Activated naive CD8-positive, alpha-beta T cell treated with anti-CD3 and anti-CD28 coated beads for 36 hours (primary cell): ENCODE measurements around the gene DYRK4. TPM values are rescaled to one million over a fixed set of nuclear protein-coding genes. Genes with fewer than 3 reads are reported as not detected.

Experiments
- DNase-seq: peaks from one replicate; pipeline ENCODE4 v3.0.0; 2021
- H3K27ac Mint-ChIP-seq: one replicate; pipeline ENCODE4 v1.8.0; 2022; ENCODE audit warnings: mild to moderate bottlenecking, moderate library complexity, mixed read lengths
- H3K27me3 Mint-ChIP-seq: one replicate; pipeline ENCODE4 v1.8.0; 2022; ENCODE audit warnings: mild to moderate bottlenecking, mixed read lengths
- H3K36me3 Mint-ChIP-seq: one replicate; pipeline ENCODE4 v1.8.0; 2021; ENCODE audit warnings: mild to moderate bottlenecking, mixed read lengths
- H3K4me1 Mint-ChIP-seq: one replicate; pipeline ENCODE4 v1.8.0; 2021; ENCODE audit warnings: mixed read lengths
- H3K4me3 Mint-ChIP-seq: one replicate; pipeline ENCODE4 v1.8.0; 2022; ENCODE audit warnings: mild to moderate bottlenecking, moderate library complexity, mixed read lengths
- H3K9me3 Mint-ChIP-seq: one replicate; pipeline ENCODE4 v1.8.0; 2022; ENCODE audit warnings: mixed read lengths
- total RNA-seq, 2 experiments: library from RNA; stranded (reverse); gene quantifications; one replicate each; pipeline ENCODE4 v1.2.3, GENCODE V29; 2021

Gene DYRK4
- total RNA-seq, 2 experiments from 2014 or later: 38.1 to 40.1 TPM

DNA sequence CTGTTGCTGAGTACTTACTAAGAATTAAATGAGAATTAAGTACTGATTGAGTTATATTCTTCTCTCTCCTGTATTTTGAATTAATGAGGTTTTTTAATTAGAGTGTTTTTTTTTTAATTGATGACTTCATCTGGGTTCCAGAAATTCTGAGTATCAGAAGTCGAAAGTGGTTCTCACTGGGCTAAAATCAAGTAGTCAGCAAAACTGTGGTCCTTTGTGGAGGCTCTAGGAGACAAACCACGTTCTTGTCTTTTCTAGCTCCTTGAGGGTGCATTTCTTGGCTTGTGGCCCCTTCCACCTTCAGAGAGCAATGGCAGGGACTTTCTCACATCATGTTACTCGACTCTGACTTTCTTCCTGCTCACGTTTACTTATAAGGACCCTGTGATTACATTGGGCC, 8.1 kb upstream of the DYRK4 start:
- H3K27ac Mint-ChIP-seq: no peak overlapping the region
- H3K9me3 Mint-ChIP-seq: no peaks in the 10 kb centered on the region
- no peak overlapping the region for H3K4me3 Mint-ChIP-seq
- no peak for DNase-seq
- H3K27me3 Mint-ChIP-seq: no peaks in the 10 kb centered on the region
- H3K36me3 Mint-ChIP-seq: peaks cover 17% of the 10 kb centered on the region
- no peaks in the 10 kb centered on the region for H3K4me1 Mint-ChIP-seq

DNA sequence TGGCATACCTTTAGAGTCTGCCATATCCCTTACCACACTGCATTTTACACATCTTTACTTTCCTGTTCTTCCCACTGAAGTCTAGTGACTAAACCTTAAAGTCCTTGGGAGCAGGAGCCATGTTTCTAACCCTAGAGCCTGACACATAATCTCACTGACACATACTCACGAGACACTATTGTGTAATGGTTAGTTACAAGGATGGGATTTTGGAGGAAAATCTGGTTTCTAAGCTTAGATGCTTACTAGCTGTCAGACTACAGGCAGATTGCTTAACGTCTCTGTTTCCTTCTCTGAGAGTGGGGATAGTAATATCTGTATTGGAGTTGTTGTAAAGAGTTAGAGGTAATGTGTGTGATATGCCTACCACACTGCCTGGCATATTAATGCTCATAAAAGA, 6.2 kb upstream of the DYRK4 start:
- no peak overlapping the region for H3K27ac Mint-ChIP-seq
- no peaks in the 10 kb centered on the region for H3K4me1 Mint-ChIP-seq
- H3K4me3 Mint-ChIP-seq: no peak overlapping the region
- no peaks in the 10 kb centered on the region for H3K9me3 Mint-ChIP-seq
- H3K27me3 Mint-ChIP-seq: no peaks in the 10 kb centered on the region
- H3K36me3 Mint-ChIP-seq: peaks cover 9% of the 10 kb centered on the region
- no peak for DNase-seq

DNA sequence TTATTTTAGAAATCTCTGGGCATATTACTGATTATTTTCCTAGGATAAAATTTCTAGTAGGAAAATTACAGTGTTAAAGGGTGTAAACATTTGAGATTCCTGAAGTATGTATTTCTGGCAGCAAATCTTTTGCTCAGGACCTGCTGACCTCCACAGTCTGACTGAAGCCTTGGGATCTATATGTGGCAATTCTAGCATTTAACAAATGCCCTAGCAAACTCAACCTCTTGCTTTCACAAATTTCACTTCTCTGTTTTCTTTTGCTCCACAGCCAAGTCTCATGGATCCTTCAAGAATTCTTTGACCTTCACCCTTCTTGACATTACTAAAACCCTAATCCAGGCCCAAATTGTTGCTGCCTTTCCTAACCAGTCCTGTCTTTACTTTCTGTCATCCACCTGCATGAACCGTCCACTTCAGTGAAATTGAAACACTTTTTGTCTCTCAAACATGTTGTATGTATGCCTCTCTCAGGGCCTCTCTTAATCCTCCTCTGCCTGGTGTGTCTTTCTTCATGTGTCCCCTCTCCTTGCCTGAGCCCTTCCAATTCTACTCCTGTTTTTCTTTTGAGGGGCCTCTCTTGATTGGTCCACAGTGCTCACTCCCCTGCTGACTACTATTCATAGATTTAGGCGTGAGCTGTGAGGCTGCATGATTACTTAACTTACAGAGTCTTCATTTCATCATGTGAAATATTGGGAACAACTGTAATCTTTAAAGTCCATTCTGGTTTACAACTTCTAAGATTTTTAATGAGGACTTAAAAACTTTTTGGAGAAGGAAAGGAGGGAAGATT, 5.1 kb upstream of the DYRK4 start:
- H3K4me3 Mint-ChIP-seq: no peak overlapping the region

DNA sequence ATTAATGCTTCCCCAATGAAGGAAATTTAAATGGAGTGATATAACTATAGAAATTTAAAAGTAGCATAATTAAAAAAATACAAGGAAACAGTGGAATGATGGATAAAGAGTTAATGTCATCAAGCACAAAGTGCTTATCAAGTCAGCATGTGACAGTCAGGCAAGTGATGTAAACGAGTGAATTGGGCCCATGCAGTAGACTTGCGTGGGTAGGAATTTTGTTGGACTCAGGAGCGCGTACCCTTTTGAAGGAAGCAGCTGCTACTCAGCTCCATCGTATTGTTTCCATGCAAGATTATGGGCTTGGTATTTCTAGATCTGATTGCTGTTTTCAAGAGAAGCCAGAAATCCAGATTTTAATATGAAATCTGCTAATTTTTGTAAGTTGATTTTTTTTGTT, 4.4 kb upstream of the DYRK4 start:
- no peaks in the 10 kb centered on the region for H3K4me1 Mint-ChIP-seq

More for the DNA sequence above, 5.1 kb upstream of the DYRK4 start:
- no peak for DNase-seq
- no peaks in the 10 kb centered on the region for H3K4me1 Mint-ChIP-seq
- peaks cover 4% of the 10 kb centered on the region for H3K27me3 Mint-ChIP-seq
- peaks cover 13% of the 10 kb centered on the region for H3K36me3 Mint-ChIP-seq
- no peaks in the 10 kb centered on the region for H3K9me3 Mint-ChIP-seq
- no peak overlapping the region for H3K27ac Mint-ChIP-seq

DNA sequence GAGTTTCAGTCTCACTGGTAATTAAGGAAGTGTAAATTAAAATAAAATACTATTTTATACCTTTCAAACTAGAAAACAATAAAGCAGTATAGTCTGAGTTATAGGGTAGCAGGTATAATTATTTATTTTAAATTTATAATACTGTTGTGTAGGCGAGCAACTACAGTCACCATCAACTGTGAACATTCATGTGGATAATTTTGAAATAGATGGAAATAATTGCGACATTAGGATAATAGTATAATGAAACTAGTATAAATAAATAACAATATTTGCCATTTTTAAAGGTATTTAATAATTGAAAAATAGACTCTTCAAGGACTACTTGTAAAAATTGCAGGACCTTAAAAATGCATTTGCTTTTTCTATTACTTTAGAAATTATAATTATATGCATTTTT, 3.8 kb upstream of the DYRK4 start:
- H3K9me3 Mint-ChIP-seq: no peaks in the 10 kb centered on the region
- no peak overlapping the region for H3K4me3 Mint-ChIP-seq
- no peaks in the 10 kb centered on the region for H3K4me1 Mint-ChIP-seq
- peaks cover 14% of the 10 kb centered on the region for H3K36me3 Mint-ChIP-seq
- peaks cover 16% of the 10 kb centered on the region for H3K27me3 Mint-ChIP-seq
- DNase-seq: no peak
- no peak overlapping the region for H3K27ac Mint-ChIP-seq

More for the DNA sequence above, 4.4 kb upstream of the DYRK4 start:
- no peaks in the 10 kb centered on the region for H3K9me3 Mint-ChIP-seq
- peaks cover 10% of the 10 kb centered on the region for H3K27me3 Mint-ChIP-seq
- H3K27ac Mint-ChIP-seq: no peak overlapping the region
- H3K36me3 Mint-ChIP-seq: peaks cover 13% of the 10 kb centered on the region
- H3K4me3 Mint-ChIP-seq: no peak overlapping the region
- no peak for DNase-seq

DNA sequence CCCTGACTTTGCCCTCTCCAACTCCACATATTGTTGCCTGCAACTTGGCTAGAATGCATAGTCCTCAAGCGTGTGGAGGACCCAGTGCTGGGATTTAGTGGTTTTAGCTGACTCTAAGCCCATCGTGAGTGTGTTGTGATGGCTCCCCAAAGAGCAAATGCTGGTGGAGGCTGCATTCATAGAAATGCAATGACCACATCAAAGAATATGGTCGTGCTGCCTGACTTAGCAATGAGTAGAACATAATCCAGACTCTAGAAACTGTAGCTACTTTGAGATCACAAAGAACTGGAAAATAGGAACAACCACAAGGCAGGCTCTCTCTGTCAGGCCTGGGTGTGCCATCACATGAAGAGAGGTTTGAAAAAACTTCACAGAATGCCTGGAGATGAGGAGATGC, 1.3 kb downstream of the DYRK4 start:
- H3K4me1 Mint-ChIP-seq: peaks cover 2% of the 10 kb centered on the region
- DNase-seq: no peak
- H3K9me3 Mint-ChIP-seq: no peaks in the 10 kb centered on the region
- H3K27ac Mint-ChIP-seq: no peak overlapping the region
- H3K4me3 Mint-ChIP-seq: no peak overlapping the region
- H3K27me3 Mint-ChIP-seq: peaks cover 30% of the 10 kb centered on the region
- H3K36me3 Mint-ChIP-seq: peaks cover 9% of the 10 kb centered on the region

DNA sequence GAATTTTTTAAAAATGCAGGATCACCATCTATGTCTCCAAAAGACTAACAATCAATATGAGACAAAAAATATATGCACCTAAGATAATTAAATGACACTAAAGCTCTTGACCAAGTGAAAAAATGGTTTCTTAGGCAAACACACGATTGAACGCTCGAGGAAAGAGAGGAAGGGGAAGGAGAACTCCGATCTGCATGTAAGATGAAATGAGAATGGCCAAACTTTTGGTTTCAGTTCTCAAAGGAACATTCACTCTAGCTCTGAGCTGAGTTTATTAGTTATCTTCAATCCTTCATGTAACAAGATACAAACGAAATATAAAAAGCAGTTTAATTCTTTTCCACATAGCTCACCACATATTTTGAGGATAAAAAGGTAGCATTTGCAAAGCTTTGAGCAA, 2.8 kb downstream of the DYRK4 start:
- Mint-ChIP-seq H3K4me3 (no peak overlapping the region), H3K27ac (no peak overlapping the region), H3K36me3 (peaks cover 9% of the 10 kb centered on the region), H3K4me1 (peaks cover 2% of the 10 kb centered on the region), H3K9me3 (no peaks in the 10 kb centered on the region), H3K27me3 (peaks cover 30% of the 10 kb centered on the region)
- DNase-seq: no peak

DNA sequence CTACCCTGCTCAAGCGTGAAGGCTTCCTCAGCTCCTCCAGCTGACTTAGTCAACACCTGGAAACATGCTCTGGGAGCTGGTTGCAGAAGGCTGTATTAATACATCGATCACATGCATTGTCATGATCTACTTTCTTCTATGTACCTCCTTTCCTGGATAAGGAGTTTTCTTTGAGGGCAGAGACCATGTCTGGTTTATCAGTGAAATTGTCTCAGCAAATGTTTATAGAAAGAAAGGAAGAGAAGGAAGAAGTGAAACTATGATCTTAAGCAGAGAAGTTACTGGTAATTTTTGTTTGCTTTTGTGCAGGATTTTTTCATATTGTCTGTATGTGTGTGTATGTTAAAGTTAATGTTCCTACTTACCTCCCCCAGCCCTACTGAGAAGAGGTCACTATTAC, 4.5 kb downstream of the DYRK4 start:
- H3K27me3 Mint-ChIP-seq: peaks cover 30% of the 10 kb centered on the region
- H3K36me3 Mint-ChIP-seq: peaks cover 5% of the 10 kb centered on the region
- no peaks in the 10 kb centered on the region for H3K9me3 Mint-ChIP-seq
- no peak for DNase-seq
- H3K4me1 Mint-ChIP-seq: peaks cover 2% of the 10 kb centered on the region
- H3K4me3 Mint-ChIP-seq: no peak overlapping the region
- H3K27ac Mint-ChIP-seq: no peak overlapping the region

DNA sequence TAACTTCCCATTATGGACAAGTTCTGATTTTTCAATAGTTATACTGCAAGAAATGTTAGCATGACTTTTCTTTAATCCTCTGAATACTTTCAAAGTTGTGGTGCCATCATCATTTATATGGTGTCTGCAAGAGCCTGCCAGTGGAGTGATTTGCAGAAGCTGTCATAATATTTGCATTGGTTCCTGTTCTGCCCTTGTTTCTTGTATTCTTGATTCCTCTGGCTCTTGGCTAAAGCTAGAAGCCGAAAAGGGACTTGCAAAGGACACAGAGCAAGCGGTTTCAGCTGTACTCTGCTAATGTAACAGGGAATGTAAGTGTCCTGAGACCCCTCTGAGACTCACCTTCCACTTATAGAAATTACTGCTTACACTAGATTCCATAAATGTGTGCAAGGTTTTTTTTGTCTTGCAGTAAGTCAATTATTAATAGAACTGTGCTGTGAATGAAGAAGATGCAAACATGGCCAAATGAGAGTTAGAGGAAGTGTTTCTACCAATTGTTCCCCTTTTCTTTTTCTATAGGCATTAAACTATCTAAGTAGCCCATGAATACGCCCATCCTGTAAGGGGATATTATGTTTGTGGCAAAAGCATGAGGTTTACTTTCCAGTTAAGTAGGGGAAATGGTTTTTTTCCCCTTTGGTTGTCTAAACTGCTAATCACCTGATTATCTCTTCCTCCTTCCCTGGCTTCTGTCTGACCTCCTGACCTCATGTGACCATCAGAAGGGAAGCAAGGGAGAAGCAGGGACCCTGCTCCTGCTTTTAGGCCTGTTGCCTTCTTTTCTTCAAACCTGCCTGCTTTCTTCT, 5.3 kb downstream of the DYRK4 start:
- no peak overlapping the region for H3K27ac Mint-ChIP-seq
- no peaks in the 10 kb centered on the region for H3K9me3 Mint-ChIP-seq
- no peak for DNase-seq
- no peak overlapping the region for H3K4me3 Mint-ChIP-seq
- peaks cover 2% of the 10 kb centered on the region for H3K36me3 Mint-ChIP-seq
- peaks cover 2% of the 10 kb centered on the region for H3K4me1 Mint-ChIP-seq
- peaks cover 23% of the 10 kb centered on the region for H3K27me3 Mint-ChIP-seq

DNA sequence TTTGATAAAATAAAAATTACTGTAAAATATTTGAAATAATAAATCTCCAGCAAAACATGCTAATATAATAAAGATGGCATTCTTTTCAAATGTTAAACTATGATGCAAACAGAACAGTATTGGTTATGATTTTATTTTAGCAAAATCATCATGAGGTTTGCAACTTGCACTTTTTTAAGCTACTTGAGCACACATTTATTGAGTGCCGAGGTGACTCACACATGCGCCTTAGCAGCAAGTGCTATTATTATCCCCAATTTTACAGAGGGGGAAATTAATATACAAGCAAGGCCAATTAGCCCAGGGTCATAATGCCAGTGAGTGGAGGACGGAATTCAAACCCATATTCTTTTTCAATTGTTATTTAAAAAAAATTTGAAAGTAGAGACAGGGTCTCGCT, 7.3 kb downstream of the DYRK4 start:
- no peak for DNase-seq
- H3K4me1 Mint-ChIP-seq: peaks cover 2% of the 10 kb centered on the region
- peaks cover 11% of the 10 kb centered on the region for H3K27me3 Mint-ChIP-seq
- H3K27ac Mint-ChIP-seq: no peak overlapping the region
- no peaks in the 10 kb centered on the region for H3K36me3 Mint-ChIP-seq
- H3K4me3 Mint-ChIP-seq: no peak overlapping the region
- H3K9me3 Mint-ChIP-seq: no peaks in the 10 kb centered on the region

DNA sequence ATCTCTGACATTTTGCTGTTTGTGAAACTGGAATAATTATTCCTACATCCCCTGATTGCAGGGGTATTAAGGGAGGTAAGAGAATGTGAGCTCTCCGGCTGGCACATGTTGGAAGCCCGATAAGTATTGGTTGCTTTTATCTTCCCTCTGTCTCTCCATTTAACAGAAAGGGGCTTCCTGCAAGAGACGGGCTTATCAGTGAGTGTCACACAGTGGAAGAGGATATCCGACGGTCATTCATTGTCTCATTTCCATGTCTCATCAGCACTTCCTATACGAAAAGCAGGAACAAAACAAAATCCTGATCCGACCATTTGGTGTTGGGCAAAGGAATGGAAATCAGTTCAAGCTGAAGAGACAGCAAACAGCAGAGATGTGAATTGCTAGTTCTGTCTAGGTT, 10.7 kb downstream of the DYRK4 start:
- H3K36me3 Mint-ChIP-seq: no peaks in the 10 kb centered on the region
- DNase-seq: no peak
- no peak overlapping the region for H3K4me3 Mint-ChIP-seq
- H3K9me3 Mint-ChIP-seq: no peaks in the 10 kb centered on the region
- peaks cover 6% of the 10 kb centered on the region for H3K27me3 Mint-ChIP-seq
- no peak overlapping the region for H3K27ac Mint-ChIP-seq
- H3K4me1 Mint-ChIP-seq: peaks cover 2% of the 10 kb centered on the region

DNA sequence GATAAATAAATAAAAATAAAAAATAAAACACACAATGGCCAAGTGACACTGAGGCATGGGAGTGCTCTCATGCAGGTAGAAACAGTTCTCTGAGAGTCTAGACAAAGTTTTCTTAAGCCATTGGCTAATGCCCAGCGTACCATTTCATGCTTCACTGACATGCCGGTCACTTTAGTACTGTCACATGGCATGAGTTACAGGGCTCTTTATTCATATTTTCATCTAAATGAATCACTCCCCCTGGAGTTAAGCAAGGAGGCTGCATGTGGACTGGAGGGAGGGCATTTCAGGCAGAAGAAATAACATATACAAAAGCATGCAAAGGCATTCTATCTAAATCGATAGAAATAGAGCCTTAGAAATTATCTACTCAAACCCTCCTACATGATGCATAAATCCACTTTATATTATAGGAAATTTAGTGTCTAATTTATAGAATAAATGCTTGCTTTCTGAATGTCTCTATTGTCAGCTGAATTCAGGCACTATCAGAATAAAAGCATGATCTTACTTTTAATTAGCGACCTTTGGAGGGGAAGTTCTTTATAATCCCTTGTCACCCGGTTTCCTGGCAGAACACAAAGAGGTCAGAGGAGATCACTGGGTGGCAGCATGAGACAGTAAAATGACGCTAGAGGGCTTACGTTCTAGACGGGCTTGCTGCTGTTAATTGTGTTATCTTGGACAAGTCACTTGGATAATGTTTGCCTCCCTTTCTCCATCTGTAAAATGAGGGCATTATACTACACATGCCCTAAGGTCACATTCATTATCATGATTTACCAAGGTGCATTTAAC, 17.5 kb downstream of the DYRK4 start:
- no peaks in the 10 kb centered on the region for H3K36me3 Mint-ChIP-seq
- no peak overlapping the region for H3K27ac Mint-ChIP-seq
- peaks cover 6% of the 10 kb centered on the region for H3K27me3 Mint-ChIP-seq
- no peaks in the 10 kb centered on the region for H3K9me3 Mint-ChIP-seq
- no peak for DNase-seq
- H3K4me1 Mint-ChIP-seq: no peaks in the 10 kb centered on the region
- H3K4me3 Mint-ChIP-seq: no peak overlapping the region

DNA sequence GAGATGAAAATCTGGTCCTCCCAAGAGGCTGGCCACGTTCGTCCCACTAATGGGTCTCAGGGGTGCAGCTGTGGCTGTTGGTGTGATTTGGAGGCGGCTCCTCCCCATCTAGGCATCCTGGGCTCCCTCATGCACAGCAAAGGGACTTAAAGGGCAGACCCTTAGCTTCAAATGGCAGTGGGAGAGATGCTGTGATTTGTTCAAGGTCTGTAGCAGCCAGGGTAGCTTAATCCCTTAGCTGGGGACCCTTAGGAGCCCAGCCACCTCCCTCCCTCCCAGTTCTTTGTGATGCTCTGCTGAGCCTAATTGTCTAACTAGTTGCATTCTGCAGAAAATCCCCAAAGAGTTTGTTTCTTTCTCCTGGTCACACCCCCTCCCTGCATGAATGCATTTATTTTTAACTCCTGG, 18.3 kb downstream of the DYRK4 start:
- Mint-ChIP-seq H3K36me3 (no peaks in the 10 kb centered on the region), H3K27ac (no peak overlapping the region), H3K27me3 (peaks cover 6% of the 10 kb centered on the region), H3K4me1 (no peaks in the 10 kb centered on the region), H3K4me3 (no peak overlapping the region), H3K9me3 (no peaks in the 10 kb centered on the region)
- DNase-seq: no peak

DNA sequence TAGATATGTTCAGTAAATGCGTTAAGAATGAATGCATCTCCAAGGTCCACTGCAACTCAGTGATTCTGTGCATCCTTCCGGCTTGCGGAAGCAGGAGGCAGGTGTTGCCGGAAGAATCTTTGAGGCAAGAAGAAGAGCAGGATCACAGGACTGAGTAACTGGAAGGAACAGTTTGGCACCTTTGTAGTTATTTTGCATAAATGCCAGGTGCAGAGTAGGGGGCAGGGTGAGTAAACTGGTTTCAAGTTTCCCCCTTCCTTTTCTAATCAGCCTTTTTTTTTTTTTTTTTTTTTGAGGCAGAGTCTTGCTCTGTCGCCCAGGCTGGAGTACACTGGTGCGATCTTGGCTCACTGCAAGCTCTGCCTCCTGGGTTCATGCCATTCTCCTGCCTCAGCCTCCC, 22.3 kb downstream of the DYRK4 start:
- Mint-ChIP-seq H3K27me3 (peaks cover 3% of the 10 kb centered on the region), H3K9me3 (no peaks in the 10 kb centered on the region), H3K4me1 (no peaks in the 10 kb centered on the region), H3K27ac (no peak overlapping the region), H3K36me3 (no peaks in the 10 kb centered on the region), H3K4me3 (no peak overlapping the region)
- DNase-seq: no peak

DNA sequence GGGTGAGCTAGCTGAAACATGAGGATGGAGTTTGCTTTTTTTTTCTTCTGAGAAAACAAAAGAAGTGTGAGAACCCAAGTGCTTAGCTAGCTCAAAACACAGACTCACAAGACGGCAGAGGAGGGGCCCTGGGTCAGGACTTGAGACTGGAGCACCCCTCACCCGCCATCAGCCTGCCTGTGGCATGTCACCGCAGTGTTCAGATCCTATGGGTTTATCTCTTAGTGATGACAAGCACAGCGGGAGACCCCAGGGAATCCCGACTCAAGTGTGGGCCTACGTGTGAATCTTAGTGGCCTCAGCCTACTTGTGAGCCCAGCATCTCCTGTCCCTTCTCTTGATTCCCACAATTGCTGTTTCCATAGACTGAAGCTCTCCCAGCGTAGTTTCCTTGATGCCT, 22.9 kb downstream of the DYRK4 start:
- Mint-ChIP-seq H3K27ac (no peak overlapping the region), H3K27me3 (peaks cover 3% of the 10 kb centered on the region), H3K4me3 (no peak overlapping the region)

More for the DNA sequence above, 22.9 kb downstream of the DYRK4 start:
- DNase-seq: no peak
- Mint-ChIP-seq H3K36me3 (peaks cover 3% of the 10 kb centered on the region), H3K4me1 (no peaks in the 10 kb centered on the region), H3K9me3 (no peaks in the 10 kb centered on the region)
